WTC11 (cell line): ENCODE results near the gene TNRC6C. TPM values are rescaled to one million over a fixed set of nuclear protein-coding genes. Genes with fewer than 3 reads are reported as not detected.

Source experiments
- ATAC-seq: fragments of 200-7000 bp; cut with Tn5 transposase; 2 replicates; pipeline ENCODE4 v1.10.0; 2021; ENCODE audit warnings: mild to moderate bottlenecking, moderate library complexity
- CTCF ChIA-PET: fragments of 300-600 bp; sonication (Branson Sonifier 250); formaldehyde crosslinking; loops from one replicate; lab custom pipeline; 2021; ENCODE audit warnings: antibody characterized with exemption; lab: Charles Lee
- POLR2A ChIA-PET: fragments of 350-600 bp; sonication (Branson Sonifier 250); formaldehyde crosslinking; loops from one replicate; lab custom pipeline; 2021; ENCODE audit warnings: antibody characterized with exemption; lab: Charles Lee
- DNase-seq: peaks from one replicate; pipeline ENCODE4 v3.0.0; 2021; ENCODE audit warnings: low spot score
- H3K27ac Mint-ChIP-seq: 2 replicates; pipeline ENCODE4 v1.8.0; 2021; ENCODE audit warnings: mixed read lengths
- H3K27me3 Mint-ChIP-seq: 2 replicates; pipeline ENCODE4 v1.8.0; 2021; ENCODE audit warnings: low read depth, mild to moderate bottlenecking, moderate library complexity, mixed read lengths
- H3K36me3 Mint-ChIP-seq: 2 replicates; pipeline ENCODE4 v1.8.0; 2021; ENCODE audit warnings: mixed read lengths
- H3K4me1 Mint-ChIP-seq: 2 replicates; pipeline ENCODE4 v1.8.0; 2022; ENCODE audit warnings: mixed read lengths
- H3K4me3 Mint-ChIP-seq: 2 replicates; pipeline ENCODE4 v1.8.0; 2021; ENCODE audit warnings: mild to moderate bottlenecking, moderate library complexity, mixed read lengths
- H3K9me3 Mint-ChIP-seq: 2 replicates; pipeline ENCODE4 v1.8.0; 2021; ENCODE audit warnings: mixed read lengths
- ATF2 ChIP-seq: sonication (generic); formaldehyde crosslinking; IDR thresholded peaks from 2 replicates; pipeline ENCODE4 v1.8.1; 2022; ENCODE audit warnings: low read depth, missing genetic modification reagents, borderline replicate concordance
- CBFB ChIP-seq: sonication (generic); formaldehyde crosslinking; IDR thresholded peaks from 2 replicates; pipeline ENCODE4 v1.8.1; 2022; ENCODE audit warnings: mild to moderate bottlenecking, low read depth, missing genetic modification reagents
- CDX4 ChIP-seq: fragments of 250-450 bp; sonication (Bioruptor Pico); IDR thresholded peaks from 2 replicates; pipeline ENCODE4 v1.9.0; 2021; ENCODE audit warnings: moderate library complexity, mild to moderate bottlenecking, inconsistent platforms, borderline replicate concordance
- CTCF ChIP-seq: fragments of 200-600 bp; IDR thresholded peaks from 2 replicates; pipeline ENCODE4 v1.8.0; 2022; ENCODE audit warnings: antibody characterized with exemption
- E2F1 ChIP-seq: sonication (generic); formaldehyde crosslinking; IDR thresholded peaks from 2 replicates; pipeline ENCODE4 v1.8.0; 2022; ENCODE audit warnings: mild to moderate bottlenecking, missing genetic modification reagents
- E2F4 ChIP-seq: sonication (generic); formaldehyde crosslinking; IDR thresholded peaks from 2 replicates; pipeline ENCODE4 v1.8.1; 2022; ENCODE audit warnings: low read depth, mild to moderate bottlenecking, moderate library complexity, missing genetic modification reagents, borderline replicate concordance
- ERG ChIP-seq: fragments of 250-450 bp; sonication (Bioruptor Pico); IDR thresholded peaks from 2 replicates; pipeline ENCODE4 v1.8.0; 2021; ENCODE audit warnings: mild to moderate bottlenecking
- FOXK1 ChIP-seq: sonication (generic); formaldehyde crosslinking; IDR thresholded peaks from 2 replicates; pipeline ENCODE4 v1.8.0; 2022; ENCODE audit warnings: mild to moderate bottlenecking, moderate library complexity, missing genetic modification reagents
- FOXP4 ChIP-seq: sonication (generic); formaldehyde crosslinking; IDR thresholded peaks from 2 replicates; pipeline ENCODE4 v1.8.0; 2022; ENCODE audit warnings: mild to moderate bottlenecking, missing genetic modification reagents
- IRF2 ChIP-seq: sonication (generic); formaldehyde crosslinking; IDR thresholded peaks from 2 replicates; pipeline ENCODE4 v1.8.0; 2022; ENCODE audit warnings: low read depth, missing genetic modification reagents, borderline replicate concordance
- JAZF1 ChIP-seq: fragments of 250-450 bp; sonication (Bioruptor Pico); IDR thresholded peaks from 2 replicates; pipeline ENCODE4 v1.9.0; 2021; ENCODE audit warnings: moderate library complexity, mild to moderate bottlenecking, inconsistent platforms
- MYBL2 ChIP-seq: sonication (generic); formaldehyde crosslinking; IDR thresholded peaks from 2 replicates; pipeline ENCODE4 v1.8.1; 2023; ENCODE audit warnings: mild to moderate bottlenecking, moderate library complexity, missing genetic modification reagents
- NR2C2 ChIP-seq: sonication (generic); formaldehyde crosslinking; IDR thresholded peaks from 2 replicates; pipeline ENCODE4 v1.8.0; 2022; ENCODE audit warnings: mild to moderate bottlenecking, missing genetic modification reagents
- PRDM15 ChIP-seq: sonication (generic); formaldehyde crosslinking; IDR thresholded peaks from 2 replicates; pipeline ENCODE4 v1.8.0; 2022; ENCODE audit warnings: missing genetic modification reagents
- SMAD3 ChIP-seq: sonication (generic); formaldehyde crosslinking; IDR thresholded peaks from 2 replicates; pipeline ENCODE4 v1.8.0; 2022; ENCODE audit warnings: missing genetic modification reagents, mild to moderate bottlenecking, borderline replicate concordance
- ZNF138 ChIP-seq: sonication (generic); formaldehyde crosslinking; conservative IDR thresholded peaks from 2 replicates; pipeline ENCODE4 v1.8.1; 2022; ENCODE audit warnings: mild to moderate bottlenecking, moderate library complexity, missing genetic modification reagents
- ZNF281 ChIP-seq: sonication (generic); formaldehyde crosslinking; IDR thresholded peaks from 2 replicates; pipeline ENCODE4 v1.8.0; 2023; ENCODE audit warnings: mild to moderate bottlenecking, missing genetic modification reagents
- ZNF317 ChIP-seq: sonication (generic); formaldehyde crosslinking; IDR thresholded peaks from 2 replicates; pipeline ENCODE4 v1.8.1; 2023; ENCODE audit warnings: low read depth, mild to moderate bottlenecking, moderate library complexity, missing genetic modification reagents, borderline replicate concordance
- ZNF671 ChIP-seq: fragments of 250-450 bp; sonication (Bioruptor Pico); IDR thresholded peaks from 2 replicates; pipeline ENCODE4 v1.8.0; 2021; ENCODE audit warnings: mild to moderate bottlenecking
- total RNA-seq: library from RNA; stranded (reverse); gene quantifications from 3 replicates; pipeline ENCODE4 v1.2.3, GENCODE V29; 2021

TNRC6C gene
- total RNA-seq, 1 experiment from 2014 or later: 52.3 TPM

GRCh38 chr17:78082988-78083387 is 124.5 kb downstream of the TNRC6C start:
- no peak overlapping the region for H3K27ac Mint-ChIP-seq
- H3K4me3 Mint-ChIP-seq: no peak overlapping the region
- ChIA-PET CTCF (interaction anchor here (1.0 to 1.3 kb wide), 3 partner anchors 23 to 94 kb away, joined by 3 read pairs; no protein-coding TSS in a partner anchor), POLR2A (no interaction called here)
- H3K9me3 Mint-ChIP-seq: no peaks in the 10 kb centered on the region
- no peaks in the 10 kb centered on the region for H3K4me1 Mint-ChIP-seq
- ATAC-seq (no peak), DNase-seq (no peak)
- TF ChIP-seq E2F4 (CRISPR knock-in tag) (no peak), ZNF138 (CRISPR knock-in tag) (no peak), ZNF281 (CRISPR knock-in tag) (no peak), CBFB (no peak), E2F1 (CRISPR knock-in tag) (no peak), FOXP4 (no peak), CDX4 (CRISPR knock-in tag) (no peak), ATF2 (CRISPR knock-in tag) (no peak), NR2C2 (no peak)
- no peaks in the 10 kb centered on the region for H3K27me3 Mint-ChIP-seq
- peaks cover 70% of the 10 kb centered on the region for H3K36me3 Mint-ChIP-seq

- ChIA-PET POLR2A (no interaction called here), CTCF (no interaction called here)
- no peak overlapping the region for H3K4me3 Mint-ChIP-seq
- peaks cover 76% of the 10 kb centered on the region for H3K36me3 Mint-ChIP-seq
- no peaks in the 10 kb centered on the region for H3K9me3 Mint-ChIP-seq
- H3K4me1 Mint-ChIP-seq: no peaks in the 10 kb centered on the region
- no peak overlapping the region for H3K27ac Mint-ChIP-seq
- no peak for DNase-seq
- ATAC-seq: no peak
- no peaks in the 10 kb centered on the region for H3K27me3 Mint-ChIP-seq
- TF ChIP-seq MYBL2 (CRISPR knock-in tag): no peak
- no peak for TF ChIP-seq ERG
- TF ChIP-seq JAZF1 (CRISPR knock-in tag): no peak
- no peak for TF ChIP-seq SMAD3
- no peak for TF ChIP-seq CTCF
- TF ChIP-seq IRF2 (CRISPR knock-in tag): no peak
- TF ChIP-seq ZNF671: no peak
- no peak for TF ChIP-seq PRDM15
- no peak for TF ChIP-seq FOXK1 (CRISPR knock-in tag)
- TF ChIP-seq ZNF317: no peak
Observed at GRCh38 chr17:78086740-78087139, 128.2 kb downstream of the TNRC6C start.
